K562 (cell line): ENCODE data around the gene TMIGD1. TPM values are rescaled to one million over a fixed set of nuclear protein-coding genes. Genes with fewer than 3 reads are reported as not detected.

Source experiments
- ATAC-seq: fragments of 200-7000 bp; cut with Tn5 transposase; 3 replicates; pipeline ENCODE4 v1.9.1; 2020; ENCODE audit warnings: moderate library complexity
- BruUV-seq: library from RNA; stranded (reverse); fragments of 400-500 nt; replicated peaks from 2 replicates; lab custom pipeline; 2021; lab: Mats Ljungman, UMichigan
- CTCF ChIA-PET: fragments of 300-600 bp; formaldehyde crosslinking; extraction: SDS; loops from one replicate; lab custom pipeline; 2021; ENCODE audit warnings: low intra/inter-chr PET ratio; lab: Yijun Ruan, JAX
- POLR2A ChIA-PET: fragments of 300-600, 350-650 bp; sonication (Branson Sonifier 250); formaldehyde crosslinking; extraction: SDS; loops from one replicate; lab custom pipeline; 2021; ENCODE audit warnings: antibody characterized with exemption, inconsistent platforms; lab: Yijun Ruan, JAX
- DNase-seq, 4 experiments: peaks; one replicate each; pipeline versions ENCODE4 v3.0.0 to v3.0.0-alpha.2; 2011 to 2018; ENCODE audit warnings: low spot score in 3 of 4, mixed read lengths in 3 of 4; ENCODE audit errors: extremely low read depth in 1 of 4
- FAIRE-seq: peaks from 2 replicates; lab custom pipeline; 2011; peaks lifted over from hg19 to GRCh38; lab: Jason Lieb, UNC
- H2AFZ ChIP-seq: 2 replicates; pipeline ENCODE4 v1.6.0; 2011; ENCODE audit warnings: low read depth, low read length, control low read depth, inconsistent platforms
- H3K27ac ChIP-seq: fragments of 200-600 bp; 3 replicates; pipeline ENCODE4 v1.8.0; 2011; ENCODE audit warnings: low read depth, mild to moderate bottlenecking, control low read depth, inconsistent platforms, low read length, moderate library complexity, mixed read lengths; ENCODE audit errors: extremely low read depth
- H3K27me3 ChIP-seq, 2 experiments: fragments of 300-600 bp in 1 of 2; 2 replicates in 1 of 2; 3 replicates in 1 of 2; pipeline versions ENCODE4 v1.6.0 to v1.8.0; 2011; ENCODE audit warnings: inconsistent platforms in 2 of 2, low read length in 2 of 2, mild to moderate bottlenecking in 1 of 2, mixed read lengths in 1 of 2, moderate library complexity in 1 of 2; ENCODE audit not compliant: control insufficient read depth in 2 of 2, insufficient read depth in 2 of 2
- H3K36me3 ChIP-seq: fragments of 300-600 bp; 3 replicates; pipeline ENCODE4 v1.8.0; 2011; ENCODE audit warnings: mild to moderate bottlenecking, low read length, inconsistent platforms; ENCODE audit not compliant: control insufficient read depth, insufficient read depth
- H3K4me1 ChIP-seq, 2 experiments: fragments of 200-600 bp in 1 of 2; replicated peaks in 1 of 2; 2 replicates in 1 of 2; 3 replicates in 1 of 2; pipeline versions ENCODE4 v1.5.1 to v1.8.0; 2011; ENCODE audit warnings: inconsistent platforms in 2 of 2, low read length in 2 of 2, mild to moderate bottlenecking in 1 of 2, mixed read lengths in 1 of 2, moderate library complexity in 1 of 2; ENCODE audit not compliant: control insufficient read depth in 2 of 2, insufficient read depth in 2 of 2
- H3K4me2 ChIP-seq: 2 replicates; pipeline ENCODE4 v1.6.1; 2011; ENCODE audit warnings: low read length, control low read depth, inconsistent platforms, mixed read lengths; ENCODE audit not compliant: insufficient read depth
- H3K4me3 ChIP-seq: fragments of 200-600 bp; sonication (generic), shearing (Covaris generic); 2 replicates; pipeline ENCODE4 v1.5.1; 2016; ENCODE audit warnings: control low read depth, inconsistent platforms
- H3K79me2 ChIP-seq: fragments of 200-600 bp; 3 replicates; pipeline ENCODE4 v1.8.0; 2011; ENCODE audit warnings: low read length, inconsistent platforms; ENCODE audit not compliant: control insufficient read depth, insufficient read depth
- H3K9ac ChIP-seq, 2 experiments: 2 replicates each; pipeline versions ENCODE4 v1.6.0 to v1.6.1; 2011; ENCODE audit warnings: low read depth in 2 of 2, low read length in 2 of 2, control low read depth in 1 of 2, inconsistent platforms in 1 of 2, mild to moderate bottlenecking in 1 of 2, mixed read lengths in 1 of 2; ENCODE audit not compliant: insufficient read depth in 1 of 2
- H3K9me1 ChIP-seq: one replicate; pipeline ENCODE4 v1.6.0; 2011; ENCODE audit warnings: inconsistent platforms, mild to moderate bottlenecking, low read length, moderate library complexity; ENCODE audit not compliant: control insufficient read depth, insufficient read depth
- H3K9me3 ChIP-seq: replicated peaks from 2 replicates; pipeline ENCODE4 v1.5.1; 2011; ENCODE audit warnings: low read depth, low read length, inconsistent platforms; ENCODE audit not compliant: control insufficient read depth, insufficient read depth
- H4K20me1 ChIP-seq: replicated peaks from 2 replicates; pipeline ENCODE4 v1.6.1; 2011; ENCODE audit warnings: low read length, inconsistent platforms, mixed read lengths; ENCODE audit not compliant: control insufficient read depth, insufficient read depth
- ARHGAP35 ChIP-seq: fragments of 450-650 bp; IDR thresholded peaks from 2 replicates; pipeline ENCODE4 v1.6.1; 2018; ENCODE audit not compliant: partially characterized antibody
- ARNT ChIP-seq, 2 experiments: fragments of 450-650 bp; IDR thresholded peaks; 2 replicates each; pipeline ENCODE4 v1.6.1; 2016; ENCODE audit warnings: mild to moderate bottlenecking in 1 of 2
- CEBPB ChIP-seq: fragments of 450-650 bp; IDR thresholded peaks from 2 replicates; pipeline ENCODE4 v1.6.1; 2016; ENCODE audit warnings: missing genetic modification characterization, missing compliant biosample characterization
- CEBPG ChIP-seq, 3 experiments: fragments of 200-800 bp in 1 of 3; sonication (Bioruptor generic) in 1 of 3; sonication (generic) in 1 of 3; formaldehyde crosslinking in 1 of 3; IDR thresholded peaks in 2 of 3; conservative IDR thresholded peaks in 1 of 3; 2 replicates each; pipeline versions ENCODE4 v1.6.1 to v1.8.0; 2016 to 2022; ENCODE audit warnings: missing compliant biosample characterization in 2 of 3, missing genetic modification characterization in 2 of 3, mild to moderate bottlenecking in 1 of 3, missing genetic modification reagents in 1 of 3
- ETV6 ChIP-seq, 3 experiments: fragments of 150-350 bp in 1 of 3; sonication (generic) in 1 of 3; formaldehyde crosslinking in 1 of 3; IDR thresholded peaks; 2 replicates each; pipeline versions ENCODE4 v1.6.1 to v1.8.0; 2014 to 2022; ENCODE audit warnings: borderline replicate concordance in 2 of 3, low read depth in 2 of 3, antibody characterized with exemption in 1 of 3, low read length in 1 of 3, mild to moderate bottlenecking in 1 of 3, missing genetic modification reagents in 1 of 3
- NFYB ChIP-seq: IDR thresholded peaks from 2 replicates; pipeline ENCODE4 v1.6.1; 2011; ENCODE audit warnings: mild to moderate bottlenecking, moderate library complexity; ENCODE audit not compliant: insufficient read length; ENCODE audit errors: extremely low read depth
- UBTF ChIP-seq, 2 experiments: IDR thresholded peaks; 2 replicates each; pipeline ENCODE4 v1.6.1; 2012; ENCODE audit warnings: improper control_type of control experiment in 2 of 2, low read depth in 2 of 2, low read length in 2 of 2, borderline replicate concordance in 1 of 2
- ZNF124 ChIP-seq: sonication (generic); formaldehyde crosslinking; IDR thresholded peaks from 2 replicates; pipeline ENCODE4 v1.8.1; 2022; ENCODE audit warnings: missing genetic modification reagents
- ZNF23 ChIP-seq: fragments of 250-450 bp; sonication (Bioruptor Pico); IDR thresholded peaks from 2 replicates; pipeline ENCODE4 v1.4.0; 2020; ENCODE audit warnings: mild to moderate bottlenecking
- WGBS: fragments of 100-300 bp; shearing (Covaris generic); methylation state at CpG from one replicate; pipeline ENCODE4 v1.1.6; 2016; ENCODE audit warnings: low coverage, mixed read lengths; ENCODE audit not compliant: insufficient coverage; ENCODE audit errors: missing lambda C conversion rate; 5-methylcytosine and 5-hydroxymethylcytosine counted together
- in situ Hi-C: fragments of 300-500 bp; cut with MboI; formaldehyde crosslinking; loops from 4 replicates; pipeline ENCODE4 v1.15.0; 2018; ENCODE audit warnings: inconsistent platforms, mixed read lengths
- intact Hi-C: fragments of 100-400 bp; cut with micrococcal nuclease; formaldehyde crosslinking; loops from 2 replicates; pipeline ENCODE4 v1.14.2; 2022
- polyA plus RNA-seq, 8 experiments: library from polyadenylated mRNA; depleted of rRNA in 4 of 8; stranded (reverse) in 5 of 8; unstranded in 3 of 8; fragments of >200 nt; fragmentation: Nextera tagmentation in 2 of 8; fragmentation: Illumina TruSeq in 1 of 8; extraction: Ambion mirVana in 2 of 8; extraction: Trizol in 1 of 8; gene quantifications; 2 replicates each; pipeline versions ENCODE4 v1.2.1 to v1.2.3, GENCODE V29; 2011 to 2014; ENCODE audit warnings: inconsistent platforms in 1 of 8, missing spikeins in 1 of 8
- total RNA-seq, 7 experiments: library from RNA; depleted of rRNA in 6 of 7; stranded (reverse); fragments of >200 nt in 6 of 7; fragmentation: Illumina TruSeq in 2 of 7; extraction: Trizol in 2 of 7; gene quantifications; 2 replicates each; pipeline versions ENCODE4 v1.2.1 to v1.2.3, GENCODE V29; 2011 to 2021; ENCODE audit warnings: low replicate concordance in 1 of 7
- TF ChIP-seq, protein P1 (sequence below): fragments of 450-650 bp; IDR thresholded peaks from 2 replicates; pipeline ENCODE4 v1.6.1; 2014; ENCODE audit warnings: low read depth, mild to moderate bottlenecking, moderate library complexity, borderline replicate concordance
- TF ChIP-seq, protein P2 (sequence below): fragments of 450-650 bp; IDR thresholded peaks from 2 replicates; pipeline ENCODE4 v1.6.1; 2016; ENCODE audit warnings: borderline replicate concordance
- TF ChIP-seq, protein P3 (sequence below), 2 experiments: fragments of 200-800 bp in 1 of 2; sonication (Bioruptor generic) in 1 of 2; sonication (generic) in 1 of 2; formaldehyde crosslinking in 1 of 2; IDR thresholded peaks in 1 of 2; conservative IDR thresholded peaks in 1 of 2; 2 replicates each; pipeline versions ENCODE4 v1.5.0 to v1.6.1; 2016 to 2020; ENCODE audit warnings: missing compliant biosample characterization in 1 of 2, missing genetic modification characterization in 1 of 2, missing genetic modification reagents in 1 of 2

TMIGD1 gene
- total and polyA plus RNA-seq, 9 of the 15 experiments (the other 6 are each of a cell fraction or from before 2014, with no cell fraction given): not detected

GRCh38 chr17:30346221-30346795 is 12.5 kb upstream of the TMIGD1 start:
- POLR2A ChIA-PET: interaction anchor here (1.1 kb wide), 1 partner anchor 10 kb away, joined by 6 read pairs; no protein-coding TSS in a partner anchor
- Histone ChIP-seq H3K9ac (no peak overlapping the region; a peak in 2 of 4 replicates), H3K4me3 (no peak overlapping the region), H3K79me2 (no peaks in the 10 kb centered on the region), H2AFZ (peak overlapping the region; percentile 89), H3K36me3 (no peaks in the 10 kb centered on the region), H3K27ac (no peak overlapping the region; the same call in 2 of the 3 replicates), H3K9me1 (no peaks in the 10 kb centered on the region), H3K9me3 (no peaks in the 10 kb centered on the region), H3K4me1 (peaks cover 8 to 28% of the 10 kb centered on the region in 2 experiments; a peak in 4 of 5 replicates), H3K4me2 (peak overlapping the region; percentile 63), H4K20me1 (no peaks in the 10 kb centered on the region), H3K27me3 (no peaks in the 10 kb centered on the region)
- no peak for DNase-seq
- intact Hi-C loops: no loop called here
- FAIRE-seq: no peak
- BruUV-seq: no TSS peak
- no peak for ATAC-seq
- CTCF ChIA-PET: no interaction called here
- 78% methylated on average over 3 of the region's 3 CpGs for WGBS
- in situ Hi-C loops: loop anchor here (25.0 kb wide), 1 partner anchor 366 kb away; no protein-coding TSS in a partner anchor
- no peak for TF ChIP-seq UBTF (IDR thresholded peaks at IDR 0.05; ENCODE audit: borderline replicate concordance in 1 of 2, low read depth in 2 of 2, low read length in 2 of 2)
- peak; percentile 10; the same call in 1 of the 2 replicates for TF ChIP-seq CEBPB
- TF ChIP-seq NFYB: no peak
- TF ChIP-seq, protein P1, sequence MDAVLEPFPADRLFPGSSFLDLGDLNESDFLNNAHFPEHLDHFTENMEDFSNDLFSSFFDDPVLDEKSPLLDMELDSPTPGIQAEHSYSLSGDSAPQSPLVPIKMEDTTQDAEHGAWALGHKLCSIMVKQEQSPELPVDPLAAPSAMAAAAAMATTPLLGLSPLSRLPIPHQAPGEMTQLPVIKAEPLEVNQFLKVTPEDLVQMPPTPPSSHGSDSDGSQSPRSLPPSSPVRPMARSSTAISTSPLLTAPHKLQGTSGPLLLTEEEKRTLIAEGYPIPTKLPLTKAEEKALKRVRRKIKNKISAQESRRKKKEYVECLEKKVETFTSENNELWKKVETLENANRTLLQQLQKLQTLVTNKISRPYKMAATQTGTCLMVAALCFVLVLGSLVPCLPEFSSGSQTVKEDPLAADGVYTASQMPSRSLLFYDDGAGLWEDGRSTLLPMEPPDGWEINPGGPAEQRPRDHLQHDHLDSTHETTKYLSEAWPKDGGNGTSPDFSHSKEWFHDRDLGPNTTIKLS: no peak
- TF ChIP-seq, protein P2, sequence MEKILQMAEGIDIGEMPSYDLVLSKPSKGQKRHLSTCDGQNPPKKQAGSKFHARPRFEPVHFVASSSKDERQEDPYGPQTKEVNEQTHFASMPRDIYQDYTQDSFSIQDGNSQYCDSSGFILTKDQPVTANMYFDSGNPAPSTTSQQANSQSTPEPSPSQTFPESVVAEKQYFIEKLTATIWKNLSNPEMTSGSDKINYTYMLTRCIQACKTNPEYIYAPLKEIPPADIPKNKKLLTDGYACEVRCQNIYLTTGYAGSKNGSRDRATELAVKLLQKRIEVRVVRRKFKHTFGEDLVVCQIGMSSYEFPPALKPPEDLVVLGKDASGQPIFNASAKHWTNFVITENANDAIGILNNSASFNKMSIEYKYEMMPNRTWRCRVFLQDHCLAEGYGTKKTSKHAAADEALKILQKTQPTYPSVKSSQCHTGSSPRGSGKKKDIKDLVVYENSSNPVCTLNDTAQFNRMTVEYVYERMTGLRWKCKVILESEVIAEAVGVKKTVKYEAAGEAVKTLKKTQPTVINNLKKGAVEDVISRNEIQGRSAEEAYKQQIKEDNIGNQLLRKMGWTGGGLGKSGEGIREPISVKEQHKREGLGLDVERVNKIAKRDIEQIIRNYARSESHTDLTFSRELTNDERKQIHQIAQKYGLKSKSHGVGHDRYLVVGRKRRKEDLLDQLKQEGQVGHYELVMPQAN: no peak
- TF ChIP-seq ARHGAP35: no peak
- TF ChIP-seq ZNF23 (CRISPR knock-in tag): no peak
- TF ChIP-seq ZNF124: no peak
- TF ChIP-seq ETV6 (IDR thresholded peaks at IDR 0.05; ENCODE audit: borderline replicate concordance in 1 of 2, low read depth in 2 of 2, low read length in 1 of 2): no peak
- TF ChIP-seq ETV6 (CRISPR knock-in tag; IDR thresholded peaks at IDR 0.05; ENCODE audit: borderline replicate concordance): no peak
- no peak for TF ChIP-seq ARNT (IDR thresholded peaks at IDR 0.05)
- TF ChIP-seq, protein P3, sequence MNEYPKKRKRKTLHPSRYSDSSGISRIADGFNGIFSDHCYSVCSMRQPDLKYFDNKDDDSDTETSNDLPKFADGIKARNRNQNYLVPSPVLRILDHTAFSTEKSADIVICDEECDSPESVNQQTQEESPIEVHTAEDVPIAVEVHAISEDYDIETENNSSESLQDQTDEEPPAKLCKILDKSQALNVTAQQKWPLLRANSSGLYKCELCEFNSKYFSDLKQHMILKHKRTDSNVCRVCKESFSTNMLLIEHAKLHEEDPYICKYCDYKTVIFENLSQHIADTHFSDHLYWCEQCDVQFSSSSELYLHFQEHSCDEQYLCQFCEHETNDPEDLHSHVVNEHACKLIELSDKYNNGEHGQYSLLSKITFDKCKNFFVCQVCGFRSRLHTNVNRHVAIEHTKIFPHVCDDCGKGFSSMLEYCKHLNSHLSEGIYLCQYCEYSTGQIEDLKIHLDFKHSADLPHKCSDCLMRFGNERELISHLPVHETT (CRISPR knock-in tag; conservative IDR thresholded peaks at IDR 0.05 in 1 of 2, IDR thresholded peaks at IDR 0.05 in 1 of 2): no peak
- no peak for TF ChIP-seq CEBPG (CRISPR knock-in tag; IDR thresholded peaks at IDR 0.05)
- TF ChIP-seq CEBPG (tag; conservative IDR thresholded peaks at IDR 0.05 in 1 of 2, IDR thresholded peaks at IDR 0.05 in 1 of 2): peak in 1 of 2 experiments; percentile 16; a peak in 1 of 4 replicates
